Esophagus muscularis mucosa (tissue), 3 donors: ENCODE measurements around the gene PRSS50.

Source experiments
- POLR2A ChIP-seq: fragments of 450-650 bp; IDR thresholded peaks from one replicate; pipeline ENCODE4 v1.6.1; 2017; ENCODE audit warnings: antibody characterized with exemption, moderate library complexity, mild to moderate bottlenecking, low read depth
- TF ChIP-seq, protein P1 (sequence below), 3 experiments: fragments of 200-600 bp in 2 of 3; fragments of 450-650 bp in 1 of 3; sonication (generic) in 2 of 3; IDR thresholded peaks; one replicate each; pipeline ENCODE4 v1.5.1; 2017 to 2019; ENCODE audit warnings: antibody characterized with exemption in 3 of 3, mild to moderate bottlenecking in 2 of 3, moderate library complexity in 1 of 3

DNA sequence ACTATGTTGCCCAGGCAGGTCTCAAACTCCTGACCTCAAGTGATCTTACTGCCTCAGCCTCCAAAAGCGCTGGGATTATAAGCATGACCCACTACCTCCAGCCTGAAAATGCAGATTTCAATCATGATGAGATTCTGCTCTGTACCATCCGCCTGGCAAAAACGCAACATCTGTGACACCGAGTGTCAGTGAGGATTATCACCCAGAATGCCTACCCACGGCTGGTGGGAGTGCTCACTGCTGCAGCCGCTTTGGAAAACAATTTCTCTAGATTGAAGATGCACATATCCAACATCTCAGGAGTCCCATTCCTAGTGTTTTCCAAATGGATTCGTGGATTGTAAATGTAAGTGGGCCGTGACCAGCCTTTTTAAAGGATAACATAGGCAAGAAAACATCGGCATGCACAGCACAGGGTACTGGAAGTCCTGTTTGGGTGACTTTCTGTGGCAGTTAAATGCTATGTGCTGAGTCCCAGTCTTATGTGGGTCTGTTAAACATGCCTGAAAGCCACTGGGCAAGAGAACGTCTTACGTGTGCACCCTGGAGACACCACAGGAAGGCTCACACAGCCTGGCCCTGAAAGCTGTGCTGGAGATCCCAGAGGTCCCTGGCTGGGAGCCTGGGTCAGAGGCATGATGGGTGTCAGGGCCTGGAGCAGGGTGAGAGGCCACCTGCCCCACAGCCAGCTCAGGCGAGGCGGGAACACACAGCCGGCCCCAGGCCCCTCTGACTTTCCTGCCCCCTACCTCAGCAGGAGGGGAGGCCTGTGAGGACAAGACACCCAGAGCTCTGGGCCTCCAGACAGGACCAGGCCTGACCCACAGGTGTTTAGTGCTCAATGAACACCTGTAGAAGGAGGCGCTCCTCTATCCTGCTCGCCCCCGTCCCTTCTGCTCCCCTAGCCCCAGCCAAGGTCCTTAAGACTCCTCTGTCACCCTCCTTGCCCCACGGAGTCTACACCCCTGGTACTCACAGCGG lies 918 bp downstream of the PRSS50 start:
- TF ChIP-seq, protein P1, sequence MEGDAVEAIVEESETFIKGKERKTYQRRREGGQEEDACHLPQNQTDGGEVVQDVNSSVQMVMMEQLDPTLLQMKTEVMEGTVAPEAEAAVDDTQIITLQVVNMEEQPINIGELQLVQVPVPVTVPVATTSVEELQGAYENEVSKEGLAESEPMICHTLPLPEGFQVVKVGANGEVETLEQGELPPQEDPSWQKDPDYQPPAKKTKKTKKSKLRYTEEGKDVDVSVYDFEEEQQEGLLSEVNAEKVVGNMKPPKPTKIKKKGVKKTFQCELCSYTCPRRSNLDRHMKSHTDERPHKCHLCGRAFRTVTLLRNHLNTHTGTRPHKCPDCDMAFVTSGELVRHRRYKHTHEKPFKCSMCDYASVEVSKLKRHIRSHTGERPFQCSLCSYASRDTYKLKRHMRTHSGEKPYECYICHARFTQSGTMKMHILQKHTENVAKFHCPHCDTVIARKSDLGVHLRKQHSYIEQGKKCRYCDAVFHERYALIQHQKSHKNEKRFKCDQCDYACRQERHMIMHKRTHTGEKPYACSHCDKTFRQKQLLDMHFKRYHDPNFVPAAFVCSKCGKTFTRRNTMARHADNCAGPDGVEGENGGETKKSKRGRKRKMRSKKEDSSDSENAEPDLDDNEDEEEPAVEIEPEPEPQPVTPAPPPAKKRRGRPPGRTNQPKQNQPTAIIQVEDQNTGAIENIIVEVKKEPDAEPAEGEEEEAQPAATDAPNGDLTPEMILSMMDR (IDR thresholded peaks at IDR 0.05) = no peak
- no peak for TF ChIP-seq POLR2A
